A673 (cell line): Measurements from ENCODE around the gene HNRNPK.

Source experiments
- CTCF ChIP-seq: fragments of 300-800, 200-600 bp; sonication (generic); conservative IDR thresholded peaks from 2 replicates; pipeline ENCODE4 v1.5.1; 2017; ENCODE audit warnings: low read depth, mild to moderate bottlenecking, antibody characterized with exemption, low read length, moderate library complexity, mixed read lengths
- EZH2 ChIP-seq: fragments of 200-600 bp; sonication (generic); IDR thresholded peaks from 2 replicates; pipeline ENCODE4 v1.6.1; 2017; ENCODE audit warnings: borderline replicate concordance, low read depth, mild to moderate bottlenecking, mixed read lengths, antibody characterized with exemption, low read length; ENCODE audit not compliant: poor library complexity, severe bottlenecking

- TF ChIP-seq CTCF (no peak), EZH2 (no peak)
These were observed 23.4 kb downstream of the HNRNPK start for GRCh38 chr9:83956436-83957247.
